ENCODE data around the gene OPRL1. TPM values are rescaled to one million over a fixed set of nuclear protein-coding genes. Genes with fewer than 3 reads are reported as not detected.
A peak's percentile ranks its signal among the peaks of the same experiment; 100 is the strongest.

OPRL1 gene
- total and polyA plus RNA-seq, 2 of the 8 experiments (the other 6 are each of a cell fraction or from before 2014, with no cell fraction given), result 0.63 to 0.98 TPM

DNA sequence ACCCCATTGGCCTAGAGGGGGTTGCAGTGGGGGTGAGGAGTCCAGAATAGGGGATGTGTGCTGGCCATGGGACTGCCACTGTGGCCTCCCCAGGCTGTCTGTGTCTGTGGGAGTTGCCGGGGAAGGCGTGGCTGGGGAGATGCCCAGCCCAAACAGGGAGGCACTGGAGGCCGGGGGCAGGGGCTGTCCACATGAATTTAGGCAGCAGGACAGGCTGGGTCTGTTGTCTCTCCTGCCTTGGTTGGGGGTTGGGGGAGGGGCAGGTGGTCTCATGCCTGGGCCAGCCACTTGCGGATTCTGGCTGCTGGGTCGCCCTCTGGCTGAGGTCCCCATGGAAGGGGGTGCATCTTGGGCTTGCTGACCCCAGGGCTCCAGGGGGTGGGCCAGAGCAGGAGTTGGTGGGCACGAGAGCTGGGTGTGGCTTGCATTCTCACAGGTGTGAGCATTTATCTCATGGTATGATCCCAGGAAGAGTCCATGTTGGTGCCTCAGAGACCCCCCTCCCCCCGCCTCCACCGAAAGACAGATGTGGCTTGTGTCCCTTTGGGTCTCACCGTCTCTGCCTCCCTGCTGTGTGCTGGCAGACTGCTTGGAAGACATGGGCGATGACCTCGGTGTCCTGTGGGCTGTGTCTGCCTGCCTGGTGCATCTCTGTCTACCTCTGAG is 34.4 kb upstream of the OPRL1 start:
- no peak overlapping the region for H3K56ac ChIP-seq (replicated peaks; ENCODE audit: insufficient read length, low read depth, low read length)

More for the DNA sequence above, 34.4 kb upstream of the OPRL1 start:
- Histone ChIP-seq H3K4ac (replicated peaks; ENCODE audit: insufficient read length, low read depth, low read length) (no peak overlapping the region), H3K23me2 (ENCODE audit: low read depth, low read length) (peaks cover 4% of the 10 kb centered on the region; the same call in 1 of the 2 replicates), H3K18ac (ENCODE audit: extremely low read depth, low read length) (peak overlapping the region; percentile 38; the same call in 1 of the 2 replicates), H3K79me1 (ENCODE audit: low read depth, low read length) (no peaks in the 10 kb centered on the region), H3K4me2 (ENCODE audit: insufficient read depth in 1 of 2, low read depth in 2 of 2, low read length in 2 of 2) (no peak overlapping the region), H2AK5ac (ENCODE audit: low read depth, low read length) (0 out of 2 replicates have a peak overlapping the region, but pooled peaks have one; percentile 75), H4K8ac (ENCODE audit: extremely low read depth, insufficient read depth, low read length) (peak overlapping the region; percentile 51; the same call in 1 of the 2 replicates), H3K14ac (ENCODE audit: insufficient read length) (no peak overlapping the region), H4K20me1 (replicated peaks in 1 of 2; ENCODE audit: control insufficient read depth in 1 of 2, insufficient read depth in 2 of 2, low read length in 2 of 2) (no peaks in the 10 kb centered on the region), H2BK20ac (ENCODE audit: low read length) (peak overlapping the region; percentile 72; the same call in 1 of the 2 replicates), H3K4me1 (replicated peaks in 1 of 4; ENCODE audit: control insufficient read depth in 3 of 4, insufficient read depth in 4 of 4, low read length in 3 of 4) (peaks cover 0 to 28% (median 9%) of the 10 kb centered on the region in 4 experiments; a peak in 6 of 7 replicates), H3K9ac (replicated peaks in 1 of 4; ENCODE audit: extremely low read depth in 1 of 4, low read depth in 3 of 4, low read length in 3 of 4) (no peak overlapping the region), H3K27me3 (replicated peaks in 1 of 4; ENCODE audit: control insufficient read depth in 3 of 4, extremely low read depth in 1 of 4, insufficient read depth in 3 of 4, low read length in 3 of 4) (peaks cover 53 to 84% (median 79%) of the 10 kb centered on the region in 4 experiments), H3K4me3 (ENCODE audit: extremely low read depth in 1 of 4, insufficient read depth in 2 of 4, low read depth in 3 of 4, low read length in 4 of 4) (no peak overlapping the region), H2AFZ (ENCODE audit: low read length) (no peak overlapping the region), H2BK12ac (ENCODE audit: low read depth, low read length) (peak overlapping the region; percentile 96; the same call in 1 of the 2 replicates), H3K36me3 (ENCODE audit: control insufficient read depth in 2 of 4, insufficient read depth in 4 of 4, low read length in 3 of 4) (peaks cover 0 to 10% (median 0%) of the 10 kb centered on the region in 4 experiments; a peak in 1 of 8 replicates), H2BK120ac (replicated peaks; ENCODE audit: low read depth, low read length) (no peak overlapping the region), H3K23ac (ENCODE audit: insufficient read length) (no peak overlapping the region), H2BK15ac (ENCODE audit: low read length) (no peak overlapping the region; the same call in 1 of the 2 replicates), H3K27ac (ENCODE audit: low read depth, low read length) (no peak overlapping the region), H2BK5ac (ENCODE audit: low read depth, low read length) (peak overlapping the region; percentile 6; the same call in 1 of the 2 replicates), H3K9me3 (ENCODE audit: insufficient read depth in 2 of 2, low read depth in 1 of 2, low read length in 1 of 2) (no peaks in the 10 kb centered on the region), H4K91ac (replicated peaks; ENCODE audit: insufficient read length, low read length) (peak overlapping the region; percentile 69), H3K79me2 (ENCODE audit: control insufficient read depth in 1 of 2, insufficient read depth in 2 of 2, low read length in 2 of 2) (no peaks in the 10 kb centered on the region), H4K5ac (ENCODE audit: insufficient read length, low read depth, low read length) (no peak overlapping the region)
- TF ChIP-seq SP1 (IDR thresholded peaks at IDR 0.05; ENCODE audit: low read depth, low read length) (no peak), CREB1 (IDR thresholded peaks at IDR 0.05) (no peak), BCL11A (IDR thresholded peaks at IDR 0.05; ENCODE audit: low read depth in 2 of 2, low read length in 2 of 2) (no peak), TEAD4 (IDR thresholded peaks at IDR 0.05; ENCODE audit: low read depth, low read length) (no peak), POLR2A (IDR thresholded peaks at IDR 0.05; ENCODE audit: control extremely low read depth in 1 of 2, low read depth in 2 of 2, low read length in 2 of 2) (no peak), RBBP5 (IDR thresholded peaks at IDR 0.05; ENCODE audit: borderline replicate concordance, low read depth, low read length) (no peak), KDM5A (IDR thresholded peaks at IDR 0.05; ENCODE audit: low read length) (no peak), MAFK (IDR thresholded peaks at IDR 0.05; ENCODE audit: low read depth, low read length) (no peak), NRF1 (IDR thresholded peaks at IDR 0.05; ENCODE audit: low read depth, low read length) (no peak), TBP (IDR thresholded peaks at IDR 0.05; ENCODE audit: low read depth, low read length) (no peak), SIN3A (conservative IDR thresholded peaks at IDR 0.05 in 1 of 2, IDR thresholded peaks at IDR 0.05 in 1 of 2; ENCODE audit: low read depth in 1 of 2, low read length in 2 of 2) (no peak), ASH2L (IDR thresholded peaks at IDR 0.05; ENCODE audit: low read length) (no peak)
- POLR2A ChIA-PET (ENCODE audit: partially characterized antibody), result interaction anchor here (1.3 to 2.3 kb wide), 2 partner anchors 12 to 46 kb away, joined by 3 to 8 read pairs; no protein-coding TSS in a partner anchor
- no peak for FAIRE-seq
- 73% methylated on average over 11 of the region's 11 CpGs; no CpG with 5 or more reads in 1 of the 2 experiments for whole genome bisulfite sequencing, 2 experiments (ENCODE audit: extremely low coverage in 1 of 2, insufficient coverage in 1 of 2, insufficient read length in 1 of 2, insufficient replicate concordance in 2 of 2, low coverage in 1 of 2, low lambda C conversion rate in 2 of 2, missing lambda C conversion rate in 1 of 2)
- CTCF ChIA-PET (ENCODE audit: partially characterized antibody), result interaction anchor here (2.0 to 2.7 kb wide), 3 partner anchors 12 to 75 kb away, joined by 7 to 9 read pairs (median 9); partner anchors contain the start of gene PRPF6
- no peak for DNase-seq (ENCODE audit: low read depth in 1 of 2, low spot score in 2 of 2)
